GM12891 (cell line): ENCODE results near the gene ACE2.

Experiments used
- PAX5 ChIP-seq: IDR thresholded peaks from 2 replicates; pipeline ENCODE4 v1.6.1; 2011; ENCODE audit warnings: low read length, moderate library complexity, mild to moderate bottlenecking; ENCODE audit not compliant: insufficient read depth, severe bottlenecking
- POLR2A ChIP-seq: IDR thresholded peaks from 2 replicates; pipeline ENCODE4 v1.6.1; 2011; ENCODE audit warnings: low read depth, low read length, control low read depth
- POLR2AphosphoS5 ChIP-seq: IDR thresholded peaks from 2 replicates; pipeline ENCODE4 v1.6.1; 2011; ENCODE audit warnings: low read depth, low read length, control low read depth
- SPI1 ChIP-seq: IDR thresholded peaks from 2 replicates; pipeline ENCODE4 v1.6.1; 2011; ENCODE audit warnings: low read depth, low read length, control low read depth
- TAF1 ChIP-seq: IDR thresholded peaks from 2 replicates; pipeline ENCODE4 v1.6.1; 2011; ENCODE audit warnings: low read depth, low read length, control low read depth

DNA sequence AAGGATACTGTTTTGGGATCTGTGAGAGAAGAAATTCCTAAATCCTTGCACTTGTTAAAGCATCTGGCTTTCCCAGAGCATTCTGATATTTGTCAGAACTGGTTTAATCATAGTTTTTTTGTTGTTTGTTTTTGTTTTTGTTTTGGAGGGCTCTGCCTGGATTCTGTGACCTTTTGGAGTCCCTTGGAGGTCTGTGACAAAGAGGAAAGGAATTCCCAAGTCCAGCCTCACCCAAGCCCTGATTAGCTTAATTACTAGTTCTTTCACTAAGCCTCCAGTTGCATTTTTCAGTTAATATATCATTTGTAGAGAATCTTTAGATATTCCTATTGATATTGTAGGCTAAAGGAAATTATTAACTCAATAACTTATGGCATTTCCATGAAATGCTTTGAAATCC is 711 bp downstream of the ACE2 start:
- no peak for TF ChIP-seq POLR2AphosphoS5
- TF ChIP-seq TAF1, result no peak
- no peak for TF ChIP-seq POLR2A
- no peak for TF ChIP-seq SPI1
- no peak for TF ChIP-seq PAX5
